SU-DHL-6 (cell line): ENCODE results near the gene KIAA1614.

Source experiments
- H2AFZ ChIP-seq: fragments of 200-600 bp; sonication (generic); 2 replicates; pipeline ENCODE4 v1.6.1; 2014; ENCODE audit warnings: low read depth, mild to moderate bottlenecking, moderate library complexity, mixed read lengths, antibody characterized with exemption, low read length; ENCODE audit not compliant: severe bottlenecking
- H3F3A ChIP-seq: fragments of 200-600 bp; shearing (Covaris generic); 2 replicates; pipeline ENCODE4 v1.6.0; 2016; ENCODE audit warnings: antibody characterized with exemption, mild to moderate bottlenecking; ENCODE audit not compliant: insufficient read depth
- H3K27ac ChIP-seq: fragments of 200-600 bp; sonication (generic); 2 replicates; pipeline ENCODE4 v1.5.1; 2016; ENCODE audit warnings: low read depth, mild to moderate bottlenecking, low read length, moderate library complexity, mixed read lengths
- H3K27me3 ChIP-seq: fragments of 200-600 bp; sonication (generic), shearing (Covaris generic); 2 replicates; pipeline ENCODE4 v1.6.0; 2014; ENCODE audit warnings: mild to moderate bottlenecking, low read length
- H3K36me3 ChIP-seq: fragments of 200-600 bp; sonication (generic); 2 replicates; pipeline ENCODE4 v1.6.1; 2014; ENCODE audit warnings: mild to moderate bottlenecking, low read length, mixed read lengths
- H3K4me2 ChIP-seq: fragments of 300-600, 200-600 bp; shearing (Covaris generic), sonication (generic); 2 replicates; pipeline ENCODE4 v1.6.0; 2014; ENCODE audit warnings: low read length, low read depth, mild to moderate bottlenecking; ENCODE audit not compliant: poor library complexity, severe bottlenecking
- H3K4me3 ChIP-seq: fragments of 200-600 bp; sonication (generic); 2 replicates; pipeline ENCODE4 v1.5.1; 2014; ENCODE audit warnings: antibody characterized with exemption, low read length, mild to moderate bottlenecking, mixed read lengths; ENCODE audit not compliant: insufficient read depth, poor library complexity, severe bottlenecking
- H3K79me2 ChIP-seq: fragments of 200-600 bp; sonication (generic); 2 replicates; pipeline ENCODE4 v1.6.1; 2014; ENCODE audit warnings: mild to moderate bottlenecking, low read length, moderate library complexity; ENCODE audit not compliant: insufficient read depth
- H3K9ac ChIP-seq: fragments of 200-600 bp; sonication (generic); 2 replicates; pipeline ENCODE4 v1.7.0; 2014; ENCODE audit warnings: mild to moderate bottlenecking, low read length
- H3K9me2 ChIP-seq: fragments of 200-600 bp; sonication (generic); replicated peaks from 2 replicates; pipeline ENCODE4 v1.6.1; 2014; ENCODE audit warnings: low read length; ENCODE audit not compliant: insufficient read depth
- H3K9me3 ChIP-seq: fragments of 200-600 bp; sonication (generic); 2 replicates; pipeline ENCODE4 v1.6.1; 2014; ENCODE audit warnings: low read length, mixed read lengths; ENCODE audit not compliant: insufficient read depth
- H4K20me1 ChIP-seq: fragments of 200-600 bp; sonication (generic); 2 replicates; pipeline ENCODE4 v1.6.1; 2014; ENCODE audit warnings: low read depth, mild to moderate bottlenecking, antibody characterized with exemption, low read length, moderate library complexity, mixed read lengths
- CTCF ChIP-seq: fragments of 200-600 bp; sonication (generic); IDR thresholded peaks from one replicate; pipeline ENCODE4 v1.5.1; 2017; ENCODE audit warnings: antibody characterized with exemption, mild to moderate bottlenecking, low read length, moderate library complexity; ENCODE audit not compliant: insufficient read depth, poor library complexity, severe bottlenecking
- EZH2phosphoT487 ChIP-seq: fragments of 200-600 bp; sonication (generic), shearing (Covaris generic); conservative IDR thresholded peaks from 2 replicates; pipeline ENCODE4 v1.6.1; 2018; ENCODE audit warnings: mild to moderate bottlenecking, antibody characterized with exemption, low read length, moderate library complexity, mixed read lengths

Gene KIAA1614

DNA sequence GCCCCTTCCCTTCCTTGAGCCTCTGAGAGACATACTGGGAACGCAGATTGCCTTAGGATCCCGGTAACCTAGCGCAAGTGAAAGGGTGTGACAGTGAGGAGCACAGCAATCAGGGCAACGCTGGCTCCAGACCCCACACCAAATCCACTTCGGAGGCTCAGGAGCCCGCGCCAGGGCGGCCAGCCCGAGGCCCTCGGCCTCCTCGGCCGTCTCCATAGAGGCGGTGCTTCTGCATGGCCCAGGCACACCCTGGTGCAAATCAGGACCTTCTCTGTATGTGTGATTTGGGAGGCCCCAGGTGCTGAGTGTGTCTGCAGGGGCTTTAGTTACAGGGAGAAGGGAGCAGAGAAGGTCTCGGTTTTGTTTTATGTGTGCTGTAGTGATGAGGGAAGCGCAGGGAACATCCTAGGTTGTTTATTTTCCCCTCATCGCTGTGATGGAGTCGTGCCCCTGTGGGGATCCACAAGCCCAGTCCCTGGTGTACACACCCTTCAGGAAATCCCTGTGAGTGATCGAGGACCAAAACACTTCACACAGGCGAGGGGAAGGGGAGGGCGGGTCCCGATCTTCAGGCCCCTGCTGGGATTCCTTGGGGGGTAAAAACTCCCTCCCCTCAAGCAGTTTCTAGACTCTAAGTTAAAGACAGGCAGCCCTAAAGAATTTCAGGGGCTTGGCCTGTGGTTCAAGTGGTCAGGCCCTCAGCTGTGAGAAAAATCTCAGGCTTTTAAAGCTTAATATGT is 9.4 kb downstream of the KIAA1614 start:
- no peaks in the 10 kb centered on the region for H3K9me3 ChIP-seq
- H3K9ac ChIP-seq = no peak overlapping the region
- no peak overlapping the region for H3K27ac ChIP-seq
- TF ChIP-seq CTCF = no peak
- no peak for TF ChIP-seq EZH2phosphoT487
- no peak overlapping the region for H2AFZ ChIP-seq
- H3K4me2 ChIP-seq = no peak overlapping the region
- no peaks in the 10 kb centered on the region for H3K27me3 ChIP-seq
- no peaks in the 10 kb centered on the region for H3K36me3 ChIP-seq
- no peaks in the 10 kb centered on the region for H3K9me2 ChIP-seq
- H3K79me2 ChIP-seq = no peaks in the 10 kb centered on the region
- H3F3A ChIP-seq = no peaks in the 10 kb centered on the region
- H4K20me1 ChIP-seq = no peaks in the 10 kb centered on the region
- no peak overlapping the region for H3K4me3 ChIP-seq

- Histone ChIP-seq H3K9me3 (no peaks in the 10 kb centered on the region), H3K79me2 (no peaks in the 10 kb centered on the region), H3K4me3 (no peak overlapping the region), H3K27me3 (no peaks in the 10 kb centered on the region), H4K20me1 (no peaks in the 10 kb centered on the region), H3K27ac (no peak overlapping the region), H3K4me2 (no peak overlapping the region), H3K9ac (no peak overlapping the region), H2AFZ (no peak overlapping the region), H3F3A (no peaks in the 10 kb centered on the region), H3K36me3 (no peaks in the 10 kb centered on the region), H3K9me2 (no peaks in the 10 kb centered on the region)
- TF ChIP-seq CTCF (no peak), EZH2phosphoT487 (no peak)
Observed at GRCh38 chr1:180922631-180923015, 9.9 kb downstream of the KIAA1614 start.

DNA sequence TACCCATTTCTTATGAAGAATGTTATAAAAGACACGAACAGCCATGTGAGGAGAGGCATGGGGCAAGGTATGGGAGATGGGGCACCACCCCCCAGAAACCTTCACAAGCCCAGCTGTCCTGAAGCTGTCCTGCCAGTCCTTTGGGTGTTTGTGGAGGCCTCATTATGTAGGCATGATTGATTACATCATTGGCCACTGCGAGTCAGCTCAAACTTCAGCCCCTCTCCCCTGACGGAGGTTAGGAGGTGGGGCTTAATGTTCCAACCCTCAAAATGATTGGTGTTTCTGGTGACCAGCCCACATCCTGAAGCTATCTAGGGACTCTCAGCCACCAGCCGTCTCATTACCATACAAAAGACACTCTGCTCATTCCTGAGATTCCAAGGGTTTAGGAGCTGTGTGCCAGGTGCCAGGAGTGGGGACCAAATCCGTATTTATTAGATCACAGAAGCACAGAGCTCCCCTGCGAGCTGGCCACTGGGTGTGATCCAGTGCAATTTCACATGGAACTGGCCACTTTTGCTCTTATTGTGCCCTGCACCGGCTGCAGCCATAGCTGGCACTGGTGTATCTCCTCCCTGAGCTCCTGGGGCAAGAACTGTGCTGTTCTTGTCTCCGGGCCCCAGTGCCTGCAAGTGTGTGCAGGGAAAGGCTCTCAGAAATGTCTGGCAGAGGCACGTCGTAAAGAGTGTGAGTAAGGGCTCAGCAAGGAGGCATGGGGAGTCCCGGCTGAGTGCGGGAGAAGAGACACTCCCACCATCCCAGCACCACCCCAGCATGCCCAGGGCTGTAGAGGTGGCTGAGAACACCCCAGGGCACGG is 10.5 kb downstream of the KIAA1614 start:
- Histone ChIP-seq H4K20me1 (no peaks in the 10 kb centered on the region), H3K9me2 (no peaks in the 10 kb centered on the region), H3K27ac (no peak overlapping the region), H3K79me2 (no peaks in the 10 kb centered on the region), H3F3A (no peaks in the 10 kb centered on the region), H3K4me2 (no peak overlapping the region), H2AFZ (no peak overlapping the region), H3K36me3 (no peaks in the 10 kb centered on the region), H3K9me3 (no peaks in the 10 kb centered on the region), H3K4me3 (no peak overlapping the region), H3K27me3 (no peaks in the 10 kb centered on the region), H3K9ac (no peak overlapping the region)
- TF ChIP-seq EZH2phosphoT487 (no peak), CTCF (no peak)
